NCI-H2227 treated with DMSO at 0.1 percent for 48 hours (cell line): ENCODE measurements around the gene CYB5A.

Experiments used
- DNase-seq: peaks from one replicate; lab custom pipeline; 2025; lab: John Stamatoyannopoulos, UW

Gene CYB5A

DNA sequence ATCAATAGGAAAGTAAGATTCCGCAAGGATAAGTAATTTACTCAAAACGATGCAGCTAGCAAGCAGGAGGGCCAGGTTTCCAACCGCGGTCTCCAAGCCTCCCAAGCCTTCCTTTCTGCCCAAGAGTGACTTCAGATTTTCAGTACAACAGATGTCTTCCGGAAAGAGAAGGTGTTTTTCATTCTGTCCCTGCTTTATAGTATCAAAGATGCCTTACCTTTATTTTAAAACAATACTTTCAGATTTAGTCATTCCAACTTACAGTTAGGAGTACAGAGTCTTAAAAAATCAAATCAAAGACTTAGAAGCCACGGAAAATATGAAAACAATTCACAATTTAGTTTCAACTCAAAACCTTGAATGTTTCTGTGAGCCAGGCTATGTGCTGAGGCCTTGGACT, 43.6 kb downstream of the CYB5A start:
- no peak for DNase-seq

DNA sequence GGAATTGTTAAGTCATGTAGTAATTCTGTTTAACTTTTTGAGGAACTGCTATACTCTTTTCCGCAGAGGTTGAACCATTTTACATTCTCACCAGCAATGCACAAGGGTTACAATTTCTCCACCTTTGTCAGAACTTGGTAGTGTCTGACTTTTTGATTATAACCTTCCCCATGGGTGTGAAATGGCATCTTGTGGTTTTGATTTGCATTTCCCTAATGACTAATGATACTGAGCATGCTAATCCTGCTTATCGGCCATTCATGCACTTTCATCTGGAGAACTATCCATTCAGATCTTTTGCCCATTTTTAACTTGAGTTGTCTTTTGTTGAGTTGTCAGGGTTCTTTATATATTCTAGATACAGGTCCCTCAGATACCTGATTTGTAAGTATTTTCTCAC, 47.2 kb downstream of the CYB5A start:
- no peak for DNase-seq

- DNase-seq = no peak
Observed at GRCh38 chr18:74243127-74243526, 48.6 kb downstream of the CYB5A start.

GRCh38 chr18:74242438-74243096, 49.2 kb downstream of the CYB5A start:
- no peak for DNase-seq

- no peak for DNase-seq
Observed at GRCh38 chr18:74241970-74242369, 49.8 kb downstream of the CYB5A start.

DNA sequence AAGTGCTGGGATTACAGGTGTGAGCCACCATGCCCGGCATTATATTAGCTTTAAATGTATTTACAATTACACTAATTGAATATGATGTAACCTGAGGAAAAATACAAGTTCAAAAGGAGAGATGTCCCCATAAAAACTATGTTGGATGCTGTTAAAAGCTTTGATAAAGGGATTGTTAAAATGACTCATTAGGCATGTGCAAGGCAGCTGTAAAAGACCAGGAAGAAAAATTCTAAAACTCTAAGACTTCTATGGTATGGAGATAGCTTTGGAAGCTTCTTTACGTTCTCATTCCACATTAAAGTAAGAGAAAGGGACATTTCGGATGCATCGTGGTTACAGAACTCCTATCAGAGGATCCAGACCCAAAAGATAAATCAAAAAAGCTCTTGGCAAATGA, 50.3 kb downstream of the CYB5A start:
- no peak for DNase-seq

DNA sequence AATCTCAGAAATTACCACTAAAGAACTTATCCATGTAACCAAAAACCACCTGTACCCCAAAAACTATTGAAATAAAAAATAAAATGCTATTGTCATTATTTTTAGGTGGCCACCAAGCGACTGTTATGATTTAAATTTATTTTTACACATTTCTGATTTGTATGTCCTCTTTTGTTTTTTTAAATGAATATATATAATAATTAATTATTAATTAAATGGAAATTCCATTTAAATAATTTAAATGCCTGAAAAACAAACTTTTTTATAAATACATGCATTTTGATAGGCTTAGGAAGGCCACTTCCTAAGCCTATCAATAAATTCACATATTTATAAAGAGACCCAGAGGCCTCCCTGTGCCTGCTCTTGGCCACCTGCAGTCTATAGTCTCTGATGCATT, 52.2 kb downstream of the CYB5A start:
- no peak for DNase-seq

DNA sequence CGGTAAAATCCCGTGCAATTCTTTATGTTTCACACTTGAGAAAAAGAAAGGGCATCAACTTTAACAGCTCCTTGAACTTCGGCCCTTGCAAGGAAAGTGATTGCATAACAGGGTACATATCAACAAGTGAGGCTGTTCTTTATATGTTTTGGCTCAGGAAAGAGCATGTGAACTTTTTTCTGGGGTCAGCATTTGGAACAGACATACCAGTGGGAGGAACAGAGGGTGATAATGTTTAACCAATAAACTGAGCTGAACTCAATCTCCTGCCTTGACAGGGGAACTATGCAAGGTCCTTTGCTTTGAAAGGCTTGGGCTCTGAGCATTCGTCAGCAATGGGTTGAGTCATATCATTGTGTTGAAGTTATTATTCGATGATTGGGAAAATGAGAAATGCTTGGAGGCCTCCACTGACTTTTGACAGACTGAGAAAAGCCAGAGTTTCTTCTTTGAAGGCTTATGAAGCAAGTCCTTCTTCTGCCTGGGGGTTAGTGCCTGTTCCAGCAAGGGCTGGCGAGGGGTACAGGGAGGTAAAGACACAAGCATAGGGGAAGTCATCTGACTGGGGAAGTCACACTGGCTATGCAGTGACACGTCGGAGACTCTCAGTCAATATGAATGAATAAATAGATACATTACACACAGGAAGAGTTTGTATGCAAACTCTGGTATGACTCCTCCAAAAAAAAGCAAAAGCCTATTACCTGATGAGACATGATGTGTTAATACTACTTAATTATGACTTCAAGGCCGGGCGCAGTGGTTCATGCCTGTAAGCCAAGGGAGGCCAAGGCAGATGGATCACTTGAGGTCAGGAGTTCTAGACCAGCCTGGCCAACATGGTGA, 57.2 kb downstream of the CYB5A start:
- DNase-seq = no peak

DNA sequence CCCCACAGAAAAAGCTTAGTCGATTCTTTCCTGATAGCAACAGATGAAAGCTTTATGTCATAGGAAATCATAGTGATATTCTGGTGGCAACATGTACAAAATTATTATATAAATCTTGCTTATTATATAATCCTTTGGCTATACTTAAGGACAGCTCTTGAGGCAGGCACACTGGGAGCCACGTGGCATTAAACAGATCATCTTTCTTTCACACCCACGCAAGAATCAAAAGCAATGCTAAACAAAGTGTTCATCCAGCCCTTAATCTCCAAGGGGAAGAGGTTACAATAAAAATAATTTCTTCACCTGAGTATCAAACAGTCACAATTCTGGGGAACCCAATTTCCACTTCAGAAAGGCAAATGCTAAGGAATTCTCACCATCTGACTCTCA, 57.8 kb downstream of the CYB5A start:
- DNase-seq = no peak

DNA sequence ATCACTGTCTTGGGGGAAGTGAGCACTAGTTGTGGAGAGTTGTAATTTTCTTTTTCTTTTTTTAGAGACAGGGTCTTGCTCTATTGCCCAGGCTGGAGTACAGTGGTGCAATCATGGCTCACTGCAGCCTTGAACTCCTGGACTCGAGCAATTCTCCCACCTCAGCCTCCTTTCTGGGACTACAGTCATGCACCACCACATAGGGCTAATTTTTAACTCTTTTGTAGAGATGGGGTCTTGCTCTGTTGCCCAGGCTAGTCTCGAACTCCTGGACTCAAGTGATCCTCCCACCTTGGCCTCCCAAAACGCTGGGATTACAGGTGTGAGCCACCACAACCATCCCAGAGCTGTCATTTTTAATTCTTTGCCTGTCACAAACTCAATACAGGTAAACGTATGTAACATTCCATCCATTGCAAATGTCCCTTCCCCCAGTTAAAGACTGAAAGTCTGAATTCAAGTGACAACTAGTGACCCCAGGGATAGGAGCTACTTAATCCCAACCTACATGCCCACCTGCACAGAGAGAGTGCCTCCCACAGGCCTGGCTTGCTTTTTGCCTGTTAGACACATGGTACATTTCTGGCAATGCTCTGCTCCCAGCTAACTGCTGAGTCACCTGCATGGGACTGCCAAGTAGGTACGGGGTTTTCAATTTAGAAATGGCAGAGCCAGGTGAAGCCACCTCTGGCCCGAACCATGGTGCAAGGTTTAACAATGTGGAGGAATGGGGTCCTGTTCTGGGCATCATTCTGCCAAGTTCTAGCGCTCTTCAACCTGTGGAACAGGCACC, 60.6 kb downstream of the CYB5A start:
- DNase-seq = no peak

DNA sequence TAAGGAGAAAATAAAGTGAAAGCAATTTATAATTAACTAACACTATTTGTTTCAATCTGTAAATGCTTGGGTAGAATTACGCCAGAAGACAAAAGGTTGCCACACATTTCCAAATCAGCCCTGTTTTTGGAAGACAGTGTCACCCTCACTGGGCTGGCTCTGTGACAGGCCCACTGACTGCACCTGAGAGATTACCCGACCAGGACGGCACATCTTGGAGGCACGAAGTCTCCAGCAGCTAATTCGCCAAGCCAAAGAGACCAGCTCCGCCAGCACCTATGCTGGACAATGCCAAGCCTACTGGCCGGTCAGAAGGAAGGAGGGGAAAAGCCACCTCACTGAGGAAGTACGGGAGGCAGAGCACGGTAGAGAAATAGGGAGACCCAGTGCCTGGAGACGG, 61.9 kb downstream of the CYB5A start:
- DNase-seq = no peak

GRCh38 chr18:74229005-74229404, 62.8 kb downstream of the CYB5A start:
- DNase-seq = no peak

- no peak for DNase-seq
Observed at GRCh38 chr18:74228312-74228711, 63.5 kb downstream of the CYB5A start.

DNA sequence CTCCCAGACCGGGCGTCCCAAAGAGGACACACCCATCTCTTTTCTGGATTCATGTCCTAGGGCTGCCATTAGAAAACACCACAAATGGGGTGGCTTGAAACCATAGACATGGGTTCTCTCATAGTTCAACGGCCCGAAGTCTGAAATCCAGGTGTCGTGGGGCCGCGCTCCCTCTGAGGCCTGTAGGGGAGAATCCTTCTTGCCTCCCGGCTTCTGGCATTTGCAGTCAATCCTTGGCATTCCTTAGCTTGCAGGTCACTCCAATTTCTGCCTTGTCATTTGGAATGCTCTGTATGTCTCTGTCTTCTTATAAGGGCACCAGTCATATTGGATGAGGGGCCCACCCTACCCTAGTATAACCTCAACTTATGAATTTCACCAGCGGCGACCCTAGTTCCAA, 65.1 kb downstream of the CYB5A start:
- DNase-seq = no peak

GRCh38 chr18:74226156-74226555, 65.6 kb downstream of the CYB5A start:
- no peak for DNase-seq

GRCh38 chr18:74225193-74225840, 66.4 kb downstream of the CYB5A start:
- no peak for DNase-seq

GRCh38 chr18:74222710-74223494, 68.9 kb downstream of the CYB5A start:
- DNase-seq = no peak

DNA sequence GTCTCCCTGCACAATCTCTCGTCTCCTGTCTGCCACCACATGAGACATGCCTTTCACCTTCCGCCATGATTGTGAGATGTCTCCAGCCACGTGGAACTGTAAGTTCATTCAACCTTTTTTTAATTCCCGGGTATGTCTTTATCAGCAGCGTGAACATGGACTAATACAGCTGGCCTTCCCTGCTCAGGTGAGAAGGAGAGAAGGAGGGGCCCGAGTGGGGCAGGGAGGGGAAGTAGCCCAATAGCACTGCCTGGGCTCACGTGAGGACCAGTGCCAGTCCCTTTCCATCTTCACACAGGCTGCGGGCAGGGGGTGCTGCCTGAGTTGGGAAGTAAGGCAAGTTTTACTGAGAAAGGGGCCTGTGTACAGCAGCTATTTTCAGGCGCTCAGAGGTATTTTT, 70.7 kb downstream of the CYB5A start:
- no peak for DNase-seq

GRCh38 chr18:74219056-74219455, 72.7 kb downstream of the CYB5A start:
- DNase-seq = no peak

DNA sequence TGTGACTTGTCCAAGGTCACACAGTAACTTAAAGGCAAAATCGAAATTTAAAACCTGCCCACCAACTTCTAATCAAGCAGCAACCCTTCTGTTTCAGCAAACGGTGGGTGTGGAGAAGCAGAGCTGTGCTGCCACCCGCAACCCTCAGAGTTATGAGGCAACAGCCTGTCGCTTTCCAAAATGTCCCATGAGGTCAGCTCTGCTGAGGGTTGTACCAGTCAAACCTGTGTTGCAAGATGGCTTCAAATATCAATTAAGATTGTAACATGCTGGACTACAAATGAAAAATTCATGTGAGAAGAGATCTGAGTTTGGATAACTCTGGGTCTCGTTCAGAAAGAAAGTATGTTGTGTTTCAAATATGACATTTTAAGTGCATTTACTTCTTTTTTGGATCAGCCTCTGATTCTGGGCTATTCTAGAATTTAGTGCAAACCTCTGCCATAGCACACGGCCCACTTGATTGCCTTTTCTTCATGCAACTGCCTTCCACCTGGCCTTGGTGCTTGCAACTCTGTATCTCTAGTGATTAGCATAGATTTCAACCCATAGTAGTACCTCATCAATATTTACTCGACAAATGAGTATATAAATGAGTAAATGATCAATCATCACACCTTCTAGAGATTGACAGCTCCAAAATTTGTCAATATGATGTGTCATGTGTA, 74.2 kb downstream of the CYB5A start:
- no peak for DNase-seq

GRCh38 chr18:74216661-74217110, 75.1 kb downstream of the CYB5A start:
- no peak for DNase-seq
